Measurements from ENCODE around the gene PDE6C. TPM values are rescaled to one million over a fixed set of nuclear protein-coding genes. Genes with fewer than 3 reads are reported as not detected.

Gene PDE6C
- total RNA-seq, 2 donors from 2014 or later = not detected

DNA sequence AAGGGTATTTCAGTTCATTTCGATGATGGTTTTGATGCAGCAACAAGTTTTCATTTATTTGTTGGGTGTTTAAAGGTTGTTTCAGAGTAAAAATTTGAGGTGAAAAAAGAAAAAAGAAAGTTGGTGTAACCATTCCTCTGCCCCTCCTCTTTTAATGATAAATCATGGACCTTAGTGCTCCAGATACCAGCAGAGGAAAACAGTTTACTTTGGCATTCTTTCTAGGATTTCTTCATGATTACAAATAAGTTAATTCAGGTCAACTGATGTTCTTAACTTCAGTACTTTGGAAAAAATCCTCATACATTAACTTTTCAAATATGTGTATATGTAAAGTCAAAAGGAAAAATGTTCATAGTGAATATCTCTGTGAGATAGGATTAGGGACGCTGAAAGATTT is 9.3 kb upstream of the PDE6C start:
- H3K4me1 ChIP-seq (ENCODE audit: control insufficient read depth in 1 of 2, low read depth in 2 of 2) = peaks cover 6 to 11% of the 10 kb centered on the region in 2 donors
- TF ChIP-seq, protein P1, sequence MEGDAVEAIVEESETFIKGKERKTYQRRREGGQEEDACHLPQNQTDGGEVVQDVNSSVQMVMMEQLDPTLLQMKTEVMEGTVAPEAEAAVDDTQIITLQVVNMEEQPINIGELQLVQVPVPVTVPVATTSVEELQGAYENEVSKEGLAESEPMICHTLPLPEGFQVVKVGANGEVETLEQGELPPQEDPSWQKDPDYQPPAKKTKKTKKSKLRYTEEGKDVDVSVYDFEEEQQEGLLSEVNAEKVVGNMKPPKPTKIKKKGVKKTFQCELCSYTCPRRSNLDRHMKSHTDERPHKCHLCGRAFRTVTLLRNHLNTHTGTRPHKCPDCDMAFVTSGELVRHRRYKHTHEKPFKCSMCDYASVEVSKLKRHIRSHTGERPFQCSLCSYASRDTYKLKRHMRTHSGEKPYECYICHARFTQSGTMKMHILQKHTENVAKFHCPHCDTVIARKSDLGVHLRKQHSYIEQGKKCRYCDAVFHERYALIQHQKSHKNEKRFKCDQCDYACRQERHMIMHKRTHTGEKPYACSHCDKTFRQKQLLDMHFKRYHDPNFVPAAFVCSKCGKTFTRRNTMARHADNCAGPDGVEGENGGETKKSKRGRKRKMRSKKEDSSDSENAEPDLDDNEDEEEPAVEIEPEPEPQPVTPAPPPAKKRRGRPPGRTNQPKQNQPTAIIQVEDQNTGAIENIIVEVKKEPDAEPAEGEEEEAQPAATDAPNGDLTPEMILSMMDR (IDR thresholded peaks at IDR 0.05) = no peak
- DNase-seq (ENCODE audit: low spot score) (no peak), ATAC-seq (ENCODE audit: insufficient number of reproducible peaks, low FRiP score, low read depth) (no peak)
- no peaks in the 10 kb centered on the region for H3K36me3 ChIP-seq
- no peak overlapping the region for H3K4me3 ChIP-seq
- no peaks in the 10 kb centered on the region for H3K9me3 ChIP-seq
- no peak overlapping the region for H3K27ac ChIP-seq
- H3K27me3 ChIP-seq (replicated peaks; ENCODE audit: insufficient read depth) = no peaks in the 10 kb centered on the region

DNA sequence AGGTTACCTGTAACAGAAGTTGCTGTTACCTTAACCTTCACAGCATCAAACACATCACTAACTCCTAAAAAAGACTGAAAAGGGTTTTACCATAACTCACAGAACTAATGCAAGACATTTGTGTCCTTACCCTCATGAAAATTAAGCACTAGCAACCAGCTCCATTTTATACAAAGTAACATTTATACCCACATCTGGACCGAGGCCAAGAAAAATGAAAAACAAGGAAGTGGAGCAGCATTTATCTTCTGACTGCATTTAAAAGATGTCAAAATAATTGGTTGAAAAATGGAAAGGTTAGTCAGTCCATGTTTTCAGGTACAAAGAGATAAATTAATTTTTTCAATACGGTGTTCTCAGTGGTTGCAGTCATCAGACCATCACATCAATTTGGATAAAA is 8.2 kb upstream of the PDE6C start:
- no peaks in the 10 kb centered on the region for H3K9me3 ChIP-seq
- peaks cover 6 to 11% of the 10 kb centered on the region in 2 donors for H3K4me1 ChIP-seq (ENCODE audit: control insufficient read depth in 1 of 2, low read depth in 2 of 2)
- no peaks in the 10 kb centered on the region for H3K36me3 ChIP-seq
- no peak overlapping the region for H3K4me3 ChIP-seq
- no peak overlapping the region for H3K27ac ChIP-seq
- no peaks in the 10 kb centered on the region for H3K27me3 ChIP-seq (replicated peaks; ENCODE audit: insufficient read depth)
- no peak for DNase-seq (ENCODE audit: low spot score)
- TF ChIP-seq, protein P1 (IDR thresholded peaks at IDR 0.05) = no peak
- ATAC-seq (ENCODE audit: insufficient number of reproducible peaks, low FRiP score, low read depth) = no peak

DNA sequence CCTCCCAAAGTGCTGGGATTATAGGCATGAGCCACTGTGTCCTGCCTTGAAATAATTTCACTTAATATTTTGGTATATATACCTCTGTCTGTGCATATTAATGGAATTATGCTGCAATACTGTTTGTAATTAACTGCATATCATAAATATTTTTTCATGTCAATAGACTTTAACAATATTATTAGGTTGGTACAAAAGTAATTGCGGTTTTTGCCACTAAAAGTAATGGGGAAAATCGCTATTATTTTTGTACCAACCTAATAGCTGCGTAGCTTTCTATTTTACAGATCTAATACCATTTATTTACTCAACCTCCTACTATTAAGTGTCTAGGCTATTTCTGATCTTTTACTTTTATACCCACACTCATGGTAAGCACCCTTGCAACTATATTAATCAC is 3.9 kb upstream of the PDE6C start:
- ATAC-seq (ENCODE audit: insufficient number of reproducible peaks, low FRiP score, low read depth) = no peak
- TF ChIP-seq, protein P1 (IDR thresholded peaks at IDR 0.05) = no peak
- H3K4me3 ChIP-seq = no peak overlapping the region

DNA sequence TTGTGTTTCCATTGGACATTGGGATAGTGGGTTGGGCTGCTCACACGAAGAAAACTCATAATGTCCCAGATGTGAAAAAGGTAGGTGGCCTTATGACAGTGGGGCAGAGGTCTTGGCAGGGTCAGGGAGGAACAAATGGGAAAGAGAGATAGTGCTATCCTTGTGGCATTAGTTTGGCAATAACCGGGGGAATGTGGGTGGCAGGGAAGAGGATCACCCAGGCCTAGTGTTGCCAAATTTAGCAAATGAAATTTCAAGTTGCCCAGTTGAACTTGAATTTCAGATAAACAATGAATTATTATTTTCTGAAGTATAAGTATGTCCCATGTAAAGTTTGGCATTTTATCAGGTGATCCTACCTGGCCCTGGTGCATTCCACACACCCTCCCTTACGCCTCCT is 789 bp downstream of the PDE6C start:
- Histone ChIP-seq H3K9me3 (no peaks in the 10 kb centered on the region), H3K27me3 (replicated peaks; ENCODE audit: insufficient read depth) (no peaks in the 10 kb centered on the region), H3K27ac (no peak overlapping the region), H3K4me3 (no peak overlapping the region), H3K4me1 (ENCODE audit: control insufficient read depth in 1 of 2, low read depth in 2 of 2) (no peaks in the 10 kb centered on the region), H3K36me3 (no peaks in the 10 kb centered on the region)
- TF ChIP-seq, protein P1 (IDR thresholded peaks at IDR 0.05) = no peak
- ATAC-seq (ENCODE audit: insufficient number of reproducible peaks, low FRiP score, low read depth) (no peak), DNase-seq (ENCODE audit: low spot score) (no peak)

More for the DNA sequence above, 3.9 kb upstream of the PDE6C start:
- DNase-seq (ENCODE audit: low spot score) = no peak
- Histone ChIP-seq H3K4me1 (ENCODE audit: control insufficient read depth in 1 of 2, low read depth in 2 of 2) (no peaks in the 10 kb centered on the region), H3K36me3 (no peaks in the 10 kb centered on the region), H3K27me3 (replicated peaks; ENCODE audit: insufficient read depth) (no peaks in the 10 kb centered on the region), H3K27ac (no peak overlapping the region), H3K9me3 (no peaks in the 10 kb centered on the region)

DNA sequence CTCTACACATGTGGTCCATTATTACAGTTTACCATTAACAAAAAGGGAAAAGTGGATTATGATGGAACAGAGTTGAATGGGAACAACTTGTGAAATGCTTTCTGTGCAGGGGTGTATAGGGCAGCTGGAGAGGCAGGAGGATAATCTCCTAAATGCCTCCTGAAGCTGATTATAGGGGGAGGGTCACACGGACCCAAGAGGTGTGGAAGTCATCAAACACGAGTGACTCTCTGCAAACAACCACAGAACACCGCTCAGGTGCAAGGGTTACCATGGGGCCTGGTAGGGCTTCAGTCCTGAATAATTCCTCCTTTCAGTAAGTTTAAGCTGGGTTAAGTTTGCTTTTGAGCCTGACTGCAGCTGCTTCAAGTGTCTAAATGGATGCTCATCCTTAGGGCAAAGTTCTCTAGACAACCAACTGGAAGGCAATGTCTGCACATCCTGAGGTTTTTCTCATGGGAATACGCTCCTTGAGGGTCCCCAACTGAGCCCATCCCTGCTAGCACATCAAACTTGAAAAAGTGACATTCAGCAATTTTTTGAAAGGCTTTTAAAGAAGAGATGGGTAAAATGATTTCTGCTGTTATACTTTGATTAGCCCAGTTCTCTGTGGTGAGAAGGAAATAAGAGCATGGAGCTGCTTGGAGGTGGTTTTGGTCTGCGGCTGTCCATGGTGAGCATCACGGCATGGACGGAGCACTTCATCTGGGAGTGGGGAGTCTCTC is 1.9 kb downstream of the PDE6C start:
- no peak for DNase-seq (ENCODE audit: low spot score)
- H3K9me3 ChIP-seq = no peaks in the 10 kb centered on the region
- H3K27ac ChIP-seq = no peak overlapping the region
- H3K4me3 ChIP-seq = no peak overlapping the region
- ATAC-seq (ENCODE audit: insufficient number of reproducible peaks, low FRiP score, low read depth) = no peak
- TF ChIP-seq, protein P1 (IDR thresholded peaks at IDR 0.05) = no peak
- H3K27me3 ChIP-seq (replicated peaks; ENCODE audit: insufficient read depth) = no peaks in the 10 kb centered on the region
- no peaks in the 10 kb centered on the region for H3K4me1 ChIP-seq (ENCODE audit: control insufficient read depth in 1 of 2, low read depth in 2 of 2)
- H3K36me3 ChIP-seq = no peaks in the 10 kb centered on the region

Data from thoracic aorta (tissue), 2 donors.